ENCODE measurements around the gene CCDC8. TPM values are rescaled to one million over a fixed set of nuclear protein-coding genes. Genes with fewer than 3 reads are reported as not detected.

Gene CCDC8
- total and polyA plus RNA-seq, 2 experiments from 2014 or later = 5.6 to 16.5 TPM

DNA sequence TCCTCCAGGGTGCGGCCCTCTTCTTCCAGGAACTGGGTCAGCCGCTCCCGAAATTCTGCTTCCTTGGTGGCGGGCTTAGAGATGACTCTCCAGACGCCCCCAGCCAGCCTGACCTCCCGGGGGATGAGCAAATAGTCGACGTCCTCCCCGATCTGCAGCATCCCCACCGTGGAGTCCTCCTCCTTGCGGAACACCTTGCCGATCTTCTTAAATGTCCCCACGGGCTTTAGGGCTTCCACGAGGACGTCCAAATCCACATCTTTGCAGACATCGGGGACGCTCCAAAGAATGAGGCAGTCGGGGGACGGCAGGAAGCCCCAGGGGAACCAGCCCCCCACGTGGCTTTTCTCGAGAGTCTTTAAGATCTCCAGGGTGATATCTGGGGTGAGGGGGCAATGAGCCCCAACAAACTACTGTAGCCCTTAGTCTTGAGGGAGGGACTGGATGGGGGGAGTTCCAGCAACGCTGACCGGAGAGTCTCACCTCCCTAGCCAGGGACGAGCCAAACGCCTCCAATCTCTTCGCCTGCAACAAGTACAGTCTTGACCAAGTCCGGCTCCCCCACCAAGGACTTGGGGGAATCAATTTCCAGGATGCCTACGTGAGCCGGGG, 608 bp downstream of the CCDC8 start:
- Mint-ChIP-seq H3K36me3 (ENCODE audit: low read depth) (peaks cover 21% of the 10 kb centered on the region), H3K27me3 (ENCODE audit: insufficient read depth, low read depth, poor library complexity) (peaks cover 41% of the 10 kb centered on the region), H3K9me3 (peaks cover 3% of the 10 kb centered on the region; the same call in 2 of the 3 replicates), H3K4me3 (peak overlapping the region; percentile 91), H3K4me1 (peaks cover 41% of the 10 kb centered on the region), H3K27ac (no peak overlapping the region)
- Histone ChIP-seq H3K27me3 (ENCODE audit: insufficient read depth) (peaks cover 34% of the 10 kb centered on the region), H3K27ac (ENCODE audit: low read depth) (peak overlapping the region; percentile 84; the same call in 1 of the 2 replicates), H3K4me1 (ENCODE audit: insufficient read depth) (peaks cover 37% of the 10 kb centered on the region), H3K4me3 (peak overlapping the region; percentile 94), H2AFZ (peak overlapping the region; percentile 78), H3K4me2 (peak overlapping the region; percentile 100), H4K20me1 (replicated peaks; ENCODE audit: insufficient read depth) (peaks cover 16% of the 10 kb centered on the region), H3K9me2 (ENCODE audit: insufficient read depth) (no peaks in the 10 kb centered on the region), H3F3A (replicated peaks; ENCODE audit: low read depth) (peaks cover 26% of the 10 kb centered on the region), H3K36me3 (ENCODE audit: insufficient read depth) (no peaks in the 10 kb centered on the region), H3K79me2 (replicated peaks; ENCODE audit: insufficient read depth) (peaks cover 28% of the 10 kb centered on the region)
- ATAC-seq (peak; percentile 0; the same call in 2 of the 3 replicates), DNase-seq (ENCODE audit: low spot score) (no peak)
- TF ChIP-seq EZH2 (IDR thresholded peaks at IDR 0.05; ENCODE audit: low read depth, unreplicated experiment) (peak; percentile 5), REST (IDR thresholded peaks at IDR 0.05; ENCODE audit: unreplicated experiment) (no peak)

DNA sequence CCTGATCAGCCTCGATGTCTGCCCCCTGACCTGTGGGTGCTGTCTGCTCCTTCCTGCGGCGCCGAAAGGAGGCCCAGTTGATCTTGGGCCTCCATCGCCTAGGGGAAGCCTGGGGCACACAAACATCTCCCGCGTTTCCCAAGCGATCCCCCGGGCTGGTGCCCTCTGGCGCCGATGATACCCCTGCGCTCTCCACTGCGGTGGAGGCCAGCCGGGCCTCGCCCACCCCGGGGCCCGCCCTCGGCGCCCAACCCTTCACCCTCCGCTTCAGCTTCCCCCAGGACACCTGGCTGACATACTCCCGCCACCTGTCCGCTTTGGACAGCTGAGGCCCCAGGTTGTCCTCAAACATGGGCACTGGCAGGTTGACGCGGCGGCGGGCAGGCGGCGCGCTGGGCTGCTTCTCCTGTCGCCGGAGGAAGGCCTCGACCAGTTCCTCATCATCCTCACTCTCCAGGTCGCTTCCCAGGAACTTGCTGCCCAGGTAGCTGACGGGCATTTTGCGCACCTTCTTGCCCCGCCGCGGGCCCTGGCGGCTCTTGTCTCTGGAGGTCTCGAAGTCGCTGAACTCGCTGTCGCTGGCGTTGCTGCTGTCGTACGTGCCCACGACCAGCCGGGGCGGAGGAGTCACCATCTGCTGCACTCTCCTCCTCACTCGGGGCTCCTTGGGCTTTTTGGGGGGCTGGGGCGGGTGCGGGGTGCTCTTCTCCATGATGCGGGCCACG, 1.3 kb downstream of the CCDC8 start:
- peak overlapping the region; percentile 94 for H3K4me3 ChIP-seq
- H3K4me1 ChIP-seq (ENCODE audit: insufficient read depth) = peaks cover 42% of the 10 kb centered on the region
- peak; percentile 28 for TF ChIP-seq EZH2 (IDR thresholded peaks at IDR 0.05; ENCODE audit: low read depth, unreplicated experiment)
- TF ChIP-seq, protein P1, sequence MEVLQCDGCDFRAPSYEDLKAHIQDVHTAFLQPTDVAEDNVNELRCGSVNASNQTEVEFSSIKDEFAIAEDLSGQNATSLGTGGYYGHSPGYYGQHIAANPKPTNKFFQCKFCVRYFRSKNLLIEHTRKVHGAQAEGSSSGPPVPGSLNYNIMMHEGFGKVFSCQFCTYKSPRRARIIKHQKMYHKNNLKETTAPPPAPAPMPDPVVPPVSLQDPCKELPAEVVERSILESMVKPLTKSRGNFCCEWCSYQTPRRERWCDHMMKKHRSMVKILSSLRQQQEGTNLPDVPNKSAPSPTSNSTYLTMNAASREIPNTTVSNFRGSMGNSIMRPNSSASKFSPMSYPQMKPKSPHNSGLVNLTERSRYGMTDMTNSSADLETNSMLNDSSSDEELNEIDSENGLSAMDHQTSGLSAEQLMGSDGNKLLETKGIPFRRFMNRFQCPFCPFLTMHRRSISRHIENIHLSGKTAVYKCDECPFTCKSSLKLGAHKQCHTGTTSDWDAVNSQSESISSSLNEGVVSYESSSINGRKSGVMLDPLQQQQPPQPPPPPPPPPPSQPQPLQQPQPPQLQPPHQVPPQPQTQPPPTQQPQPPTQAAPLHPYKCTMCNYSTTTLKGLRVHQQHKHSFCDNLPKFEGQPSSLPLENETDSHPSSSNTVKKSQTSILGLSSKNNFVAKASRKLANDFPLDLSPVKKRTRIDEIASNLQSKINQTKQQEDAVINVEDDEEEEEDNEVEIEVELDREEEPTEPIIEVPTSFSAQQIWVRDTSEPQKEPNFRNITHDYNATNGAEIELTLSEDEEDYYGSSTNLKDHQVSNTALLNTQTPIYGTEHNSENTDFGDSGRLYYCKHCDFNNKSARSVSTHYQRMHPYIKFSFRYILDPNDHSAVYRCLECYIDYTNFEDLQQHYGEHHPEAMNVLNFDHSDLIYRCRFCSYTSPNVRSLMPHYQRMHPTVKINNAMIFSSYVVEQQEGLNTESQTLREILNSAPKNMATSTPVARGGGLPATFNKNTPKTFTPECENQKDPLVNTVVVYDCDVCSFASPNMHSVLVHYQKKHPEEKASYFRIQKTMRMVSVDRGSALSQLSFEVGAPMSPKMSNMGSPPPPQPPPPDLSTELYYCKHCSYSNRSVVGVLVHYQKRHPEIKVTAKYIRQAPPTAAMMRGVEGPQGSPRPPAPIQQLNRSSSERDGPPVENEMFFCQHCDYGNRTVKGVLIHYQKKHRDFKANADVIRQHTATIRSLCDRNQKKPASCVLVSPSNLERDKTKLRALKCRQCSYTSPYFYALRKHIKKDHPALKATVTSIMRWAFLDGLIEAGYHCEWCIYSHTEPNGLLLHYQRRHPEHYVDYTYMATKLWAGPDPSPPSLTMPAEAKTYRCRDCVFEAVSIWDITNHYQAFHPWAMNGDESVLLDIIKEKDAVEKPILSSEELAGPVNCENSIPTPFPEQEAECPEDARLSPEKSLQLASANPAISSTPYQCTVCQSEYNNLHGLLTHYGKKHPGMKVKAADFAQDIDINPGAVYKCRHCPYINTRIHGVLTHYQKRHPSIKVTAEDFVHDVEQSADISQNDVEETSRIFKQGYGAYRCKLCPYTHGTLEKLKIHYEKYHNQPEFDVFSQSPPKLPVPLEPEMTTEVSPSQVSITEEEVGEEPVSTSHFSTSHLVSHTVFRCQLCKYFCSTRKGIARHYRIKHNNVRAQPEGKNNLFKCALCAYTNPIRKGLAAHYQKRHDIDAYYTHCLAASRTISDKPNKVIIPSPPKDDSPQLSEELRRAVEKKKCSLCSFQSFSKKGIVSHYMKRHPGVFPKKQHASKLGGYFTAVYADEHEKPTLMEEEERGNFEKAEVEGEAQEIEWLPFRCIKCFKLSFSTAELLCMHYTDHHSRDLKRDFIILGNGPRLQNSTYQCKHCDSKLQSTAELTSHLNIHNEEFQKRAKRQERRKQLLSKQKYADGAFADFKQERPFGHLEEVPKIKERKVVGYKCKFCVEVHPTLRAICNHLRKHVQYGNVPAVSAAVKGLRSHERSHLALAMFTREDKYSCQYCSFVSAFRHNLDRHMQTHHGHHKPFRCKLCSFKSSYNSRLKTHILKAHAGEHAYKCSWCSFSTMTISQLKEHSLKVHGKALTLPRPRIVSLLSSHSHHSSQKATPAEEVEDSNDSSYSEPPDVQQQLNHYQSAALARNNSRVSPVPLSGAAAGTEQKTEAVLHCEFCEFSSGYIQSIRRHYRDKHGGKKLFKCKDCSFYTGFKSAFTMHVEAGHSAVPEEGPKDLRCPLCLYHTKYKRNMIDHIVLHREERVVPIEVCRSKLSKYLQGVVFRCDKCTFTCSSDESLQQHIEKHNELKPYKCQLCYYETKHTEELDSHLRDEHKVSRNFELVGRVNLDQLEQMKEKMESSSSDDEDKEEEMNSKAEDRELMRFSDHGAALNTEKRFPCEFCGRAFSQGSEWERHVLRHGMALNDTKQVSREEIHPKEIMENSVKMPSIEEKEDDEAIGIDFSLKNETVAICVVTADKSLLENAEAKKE (CRISPR knock-in tag; IDR thresholded peaks at IDR 0.05) = no peak
- no peak overlapping the region for H3K27ac ChIP-seq (ENCODE audit: low read depth)
- H3K9me2 ChIP-seq (ENCODE audit: insufficient read depth) = no peaks in the 10 kb centered on the region
- peaks cover 16% of the 10 kb centered on the region for H4K20me1 ChIP-seq (replicated peaks; ENCODE audit: insufficient read depth)
- Mint-ChIP-seq H3K4me1 (peaks cover 46% of the 10 kb centered on the region), H3K27me3 (ENCODE audit: insufficient read depth, low read depth, poor library complexity) (peaks cover 45% of the 10 kb centered on the region), H3K36me3 (ENCODE audit: low read depth) (peaks cover 21% of the 10 kb centered on the region), H3K27ac (no peak overlapping the region), H3K9me3 (peaks cover 3% of the 10 kb centered on the region; the same call in 2 of the 3 replicates), H3K4me3 (peak overlapping the region; percentile 91)
- DNase-seq (ENCODE audit: low spot score) (no peak), ATAC-seq (peak; percentile 1; the same call in 2 of the 3 replicates)
- peaks cover 41% of the 10 kb centered on the region for H3K27me3 ChIP-seq (ENCODE audit: insufficient read depth)
- H3K4me2 ChIP-seq = peak overlapping the region; percentile 100
- H3K36me3 ChIP-seq (ENCODE audit: insufficient read depth) = no peaks in the 10 kb centered on the region
- peaks cover 28% of the 10 kb centered on the region for H3K79me2 ChIP-seq (replicated peaks; ENCODE audit: insufficient read depth)
- no peak overlapping the region for H2AFZ ChIP-seq
- peaks cover 24% of the 10 kb centered on the region for H3F3A ChIP-seq (replicated peaks; ENCODE audit: low read depth)
